GM23338 (cell line): ENCODE data around the gene S100A3.

Source experiments
- CREB1 ChIP-seq: fragments of 250-450 bp; sonication (Bioruptor Pico); IDR thresholded peaks from 2 replicates; pipeline ENCODE4 v1.5.0; 2020; ENCODE audit warnings: low read depth, mild to moderate bottlenecking, moderate library complexity
- EZH2 ChIP-seq: fragments of 200-600 bp; sonication (generic); IDR thresholded peaks from one replicate; pipeline ENCODE4 v1.8.0; 2017; ENCODE audit warnings: antibody characterized with exemption, mild to moderate bottlenecking, low read depth; ENCODE audit not compliant: unreplicated experiment
- EZH2phosphoT487 ChIP-seq: fragments of 200-600 bp; sonication (generic); IDR thresholded peaks from one replicate; pipeline ENCODE4 v1.8.1; 2018; ENCODE audit warnings: antibody characterized with exemption; ENCODE audit not compliant: unreplicated experiment
- JUNB ChIP-seq: IDR thresholded peaks from one replicate; pipeline ENCODE4 v1.6.1; 2016; ENCODE audit warnings: antibody characterized with exemption; ENCODE audit not compliant: unreplicated experiment
- NANOG ChIP-seq: IDR thresholded peaks from 2 replicates; pipeline ENCODE4 v1.6.1; 2016; ENCODE audit warnings: antibody characterized with exemption, borderline replicate concordance
- POLR2AphosphoS5 ChIP-seq: IDR thresholded peaks from 2 replicates; pipeline ENCODE4 v1.6.1; 2016; ENCODE audit warnings: antibody characterized with exemption, low read depth
- STAT1 ChIP-seq: IDR thresholded peaks from one replicate; pipeline ENCODE4 v1.6.1; 2016; ENCODE audit warnings: antibody characterized with exemption; ENCODE audit not compliant: unreplicated experiment
- TF ChIP-seq, protein P1 (sequence below), 2 experiments: fragments of 200-600 bp in 1 of 2; sonication (generic) in 1 of 2; conservative IDR thresholded peaks; 2 replicates each; pipeline versions ENCODE4 v1.5.1 to v1.6.1; 2016 to 2017; ENCODE audit warnings: antibody characterized with exemption in 2 of 2, low read depth in 2 of 2, mild to moderate bottlenecking in 2 of 2, moderate library complexity in 1 of 2
- TF ChIP-seq, protein P2 (sequence below): IDR thresholded peaks from one replicate; pipeline ENCODE4 v1.6.1; 2018; ENCODE audit warnings: antibody characterized with exemption; ENCODE audit not compliant: unreplicated experiment

DNA sequence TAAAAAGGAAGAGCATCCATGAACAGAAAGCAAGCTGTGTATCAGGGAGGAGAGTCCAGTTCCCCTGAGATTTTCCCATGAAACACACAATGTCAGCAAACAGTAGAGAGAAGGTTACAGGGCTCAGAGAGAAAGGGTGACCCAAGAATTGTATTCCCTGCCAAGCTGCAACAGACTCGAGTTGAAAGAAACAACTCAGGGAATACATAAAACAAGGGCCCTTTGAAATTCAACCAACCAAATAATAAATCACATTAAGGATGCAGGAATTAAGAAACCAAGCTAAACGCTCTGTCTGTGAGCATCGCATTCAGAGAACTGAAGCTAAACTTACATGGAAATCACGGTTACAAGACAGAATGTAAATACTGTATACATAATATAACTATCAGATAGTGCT, 43.7 kb upstream of the S100A3 start:
- TF ChIP-seq, protein P1, sequence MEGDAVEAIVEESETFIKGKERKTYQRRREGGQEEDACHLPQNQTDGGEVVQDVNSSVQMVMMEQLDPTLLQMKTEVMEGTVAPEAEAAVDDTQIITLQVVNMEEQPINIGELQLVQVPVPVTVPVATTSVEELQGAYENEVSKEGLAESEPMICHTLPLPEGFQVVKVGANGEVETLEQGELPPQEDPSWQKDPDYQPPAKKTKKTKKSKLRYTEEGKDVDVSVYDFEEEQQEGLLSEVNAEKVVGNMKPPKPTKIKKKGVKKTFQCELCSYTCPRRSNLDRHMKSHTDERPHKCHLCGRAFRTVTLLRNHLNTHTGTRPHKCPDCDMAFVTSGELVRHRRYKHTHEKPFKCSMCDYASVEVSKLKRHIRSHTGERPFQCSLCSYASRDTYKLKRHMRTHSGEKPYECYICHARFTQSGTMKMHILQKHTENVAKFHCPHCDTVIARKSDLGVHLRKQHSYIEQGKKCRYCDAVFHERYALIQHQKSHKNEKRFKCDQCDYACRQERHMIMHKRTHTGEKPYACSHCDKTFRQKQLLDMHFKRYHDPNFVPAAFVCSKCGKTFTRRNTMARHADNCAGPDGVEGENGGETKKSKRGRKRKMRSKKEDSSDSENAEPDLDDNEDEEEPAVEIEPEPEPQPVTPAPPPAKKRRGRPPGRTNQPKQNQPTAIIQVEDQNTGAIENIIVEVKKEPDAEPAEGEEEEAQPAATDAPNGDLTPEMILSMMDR (conservative IDR thresholded peaks at IDR 0.05; ENCODE audit: low read depth in 2 of 2), result no peak
- TF ChIP-seq POLR2AphosphoS5, result no peak
- TF ChIP-seq, protein P2, sequence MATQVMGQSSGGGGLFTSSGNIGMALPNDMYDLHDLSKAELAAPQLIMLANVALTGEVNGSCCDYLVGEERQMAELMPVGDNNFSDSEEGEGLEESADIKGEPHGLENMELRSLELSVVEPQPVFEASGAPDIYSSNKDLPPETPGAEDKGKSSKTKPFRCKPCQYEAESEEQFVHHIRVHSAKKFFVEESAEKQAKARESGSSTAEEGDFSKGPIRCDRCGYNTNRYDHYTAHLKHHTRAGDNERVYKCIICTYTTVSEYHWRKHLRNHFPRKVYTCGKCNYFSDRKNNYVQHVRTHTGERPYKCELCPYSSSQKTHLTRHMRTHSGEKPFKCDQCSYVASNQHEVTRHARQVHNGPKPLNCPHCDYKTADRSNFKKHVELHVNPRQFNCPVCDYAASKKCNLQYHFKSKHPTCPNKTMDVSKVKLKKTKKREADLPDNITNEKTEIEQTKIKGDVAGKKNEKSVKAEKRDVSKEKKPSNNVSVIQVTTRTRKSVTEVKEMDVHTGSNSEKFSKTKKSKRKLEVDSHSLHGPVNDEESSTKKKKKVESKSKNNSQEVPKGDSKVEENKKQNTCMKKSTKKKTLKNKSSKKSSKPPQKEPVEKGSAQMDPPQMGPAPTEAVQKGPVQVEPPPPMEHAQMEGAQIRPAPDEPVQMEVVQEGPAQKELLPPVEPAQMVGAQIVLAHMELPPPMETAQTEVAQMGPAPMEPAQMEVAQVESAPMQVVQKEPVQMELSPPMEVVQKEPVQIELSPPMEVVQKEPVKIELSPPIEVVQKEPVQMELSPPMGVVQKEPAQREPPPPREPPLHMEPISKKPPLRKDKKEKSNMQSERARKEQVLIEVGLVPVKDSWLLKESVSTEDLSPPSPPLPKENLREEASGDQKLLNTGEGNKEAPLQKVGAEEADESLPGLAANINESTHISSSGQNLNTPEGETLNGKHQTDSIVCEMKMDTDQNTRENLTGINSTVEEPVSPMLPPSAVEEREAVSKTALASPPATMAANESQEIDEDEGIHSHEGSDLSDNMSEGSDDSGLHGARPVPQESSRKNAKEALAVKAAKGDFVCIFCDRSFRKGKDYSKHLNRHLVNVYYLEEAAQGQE, result no peak
- no peak for TF ChIP-seq EZH2phosphoT487
- TF ChIP-seq CREB1 (CRISPR knock-in tag), result no peak
- no peak for TF ChIP-seq EZH2
- TF ChIP-seq JUNB, result no peak
- TF ChIP-seq STAT1, result no peak
- no peak for TF ChIP-seq NANOG
